NCI-H82 (cell line): ENCODE data around the gene SREBF2.

ENCODE experiments used
- DNase-seq: peaks from one replicate; lab custom pipeline; 2025; lab: John Stamatoyannopoulos, UW

The SREBF2 gene

DNA sequence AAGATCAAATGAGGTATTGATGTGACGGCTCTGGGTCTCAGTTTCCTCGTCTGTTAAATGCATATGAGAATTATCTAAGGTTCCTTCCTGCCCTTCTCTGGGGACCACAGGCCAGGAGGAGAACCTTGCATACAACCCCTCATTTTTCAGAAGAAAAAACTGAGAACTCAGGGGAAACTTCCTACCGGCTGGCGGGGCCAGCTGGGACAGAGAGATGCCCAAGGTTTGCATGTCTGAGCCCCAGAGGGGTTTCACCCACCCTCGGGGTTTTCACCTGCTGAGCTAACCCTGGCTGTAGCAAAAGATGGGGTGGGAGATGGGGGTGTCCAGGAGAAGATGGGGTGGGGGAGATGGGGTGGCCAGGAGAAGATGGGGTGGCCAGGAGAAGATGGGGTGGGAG is 89.4 kb downstream of the SREBF2 start:
- no peak for DNase-seq

DNA sequence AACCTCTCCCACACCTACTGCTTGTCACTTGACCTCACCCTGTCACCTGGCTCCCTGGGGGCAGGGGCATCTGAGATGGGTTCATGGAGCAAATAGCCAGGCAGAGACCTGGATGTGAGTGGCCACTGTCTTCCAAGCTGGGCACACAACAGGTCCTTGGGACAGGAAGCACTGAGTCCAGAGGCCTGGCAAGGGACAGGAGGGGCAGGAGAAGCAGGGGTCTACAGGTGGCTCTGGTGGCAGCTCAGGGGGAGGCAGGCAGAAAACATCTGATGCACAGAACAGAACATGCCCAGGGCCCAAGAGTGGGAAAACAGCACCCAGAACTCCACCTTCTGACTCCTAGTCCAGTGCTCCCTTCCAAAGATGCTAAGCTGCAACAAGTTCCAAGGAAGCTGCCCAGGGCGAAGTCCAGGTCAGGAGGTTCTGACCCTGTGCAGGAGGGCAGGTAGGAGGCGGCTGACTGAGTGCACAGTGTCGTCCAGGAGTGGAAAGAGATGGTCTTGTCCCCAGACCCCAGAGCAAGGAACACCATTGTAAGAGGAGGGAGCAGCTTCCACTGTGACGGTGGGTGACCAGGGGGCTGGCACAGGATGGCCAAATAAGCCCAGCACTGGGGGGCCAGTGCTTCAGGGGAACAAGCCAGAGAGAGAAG is 90.2 kb downstream of the SREBF2 start:
- DNase-seq: no peak

DNA sequence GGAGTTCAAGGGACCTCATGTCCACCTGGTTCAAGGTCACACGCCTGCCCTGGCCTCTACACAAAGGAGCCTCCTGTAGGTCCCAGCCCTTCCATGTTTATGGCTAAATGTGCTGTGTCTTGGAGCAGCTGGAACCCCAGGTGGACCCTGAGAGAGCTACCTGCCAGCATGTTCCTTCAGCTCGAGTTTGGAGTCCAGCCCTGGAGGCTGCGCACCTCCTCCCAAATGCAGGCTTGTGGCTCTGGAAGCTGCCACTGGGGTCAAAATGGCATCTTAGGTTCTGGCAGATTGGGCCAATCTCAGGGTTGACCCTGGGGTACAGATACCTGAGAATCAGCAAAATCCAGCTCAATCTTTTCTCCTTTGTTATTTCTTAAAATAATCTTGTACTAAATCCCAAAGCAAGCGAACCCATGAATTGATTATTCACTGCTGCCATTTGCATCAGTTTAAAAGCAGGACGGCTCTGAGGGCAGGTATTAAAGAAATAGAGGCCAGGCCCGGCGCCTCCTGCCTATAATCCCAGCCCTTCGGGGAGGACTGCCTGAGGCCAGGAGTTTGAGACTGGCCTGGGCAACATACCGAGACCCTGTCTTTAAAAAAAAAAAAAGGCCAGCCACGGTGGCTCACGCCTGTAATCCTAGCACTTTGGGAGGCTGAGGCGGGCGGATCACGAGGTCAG is 90.8 kb downstream of the SREBF2 start:
- no peak for DNase-seq

DNA sequence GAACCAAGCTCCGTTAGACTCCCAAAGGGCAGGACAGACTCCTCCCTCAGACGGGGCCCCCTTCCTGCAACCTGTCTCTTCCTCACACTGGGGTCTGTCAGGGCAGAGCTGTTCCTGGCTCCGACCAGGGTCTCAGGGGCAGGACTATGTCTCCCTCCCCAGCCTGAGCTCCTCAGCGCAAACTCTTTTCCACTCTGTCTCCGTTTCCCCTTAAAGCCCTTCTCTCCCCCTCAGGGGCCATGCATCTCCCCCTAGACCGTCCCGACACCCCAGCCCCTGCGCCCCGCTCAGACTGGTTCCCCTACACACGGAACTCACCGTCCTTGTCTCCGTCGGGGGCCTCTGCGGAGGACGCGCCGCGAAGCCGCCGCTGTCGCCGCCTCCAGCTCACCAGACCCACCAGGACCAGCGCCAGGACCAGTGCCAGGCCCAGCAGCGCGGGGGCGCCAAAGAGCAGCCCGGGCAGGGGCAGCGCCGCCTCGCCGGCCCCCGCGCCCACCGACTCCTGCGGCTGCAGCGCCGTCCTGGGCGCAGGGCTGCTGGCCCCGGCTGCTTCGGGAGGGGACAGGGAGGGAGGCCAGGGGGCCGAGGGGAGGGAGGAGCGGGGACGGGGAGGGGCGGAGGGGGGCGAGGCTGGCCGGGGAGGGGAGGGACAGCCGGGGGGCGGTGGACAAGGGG is 93.0 kb downstream of the SREBF2 start:
- DNase-seq: peak; percentile 79

DNA sequence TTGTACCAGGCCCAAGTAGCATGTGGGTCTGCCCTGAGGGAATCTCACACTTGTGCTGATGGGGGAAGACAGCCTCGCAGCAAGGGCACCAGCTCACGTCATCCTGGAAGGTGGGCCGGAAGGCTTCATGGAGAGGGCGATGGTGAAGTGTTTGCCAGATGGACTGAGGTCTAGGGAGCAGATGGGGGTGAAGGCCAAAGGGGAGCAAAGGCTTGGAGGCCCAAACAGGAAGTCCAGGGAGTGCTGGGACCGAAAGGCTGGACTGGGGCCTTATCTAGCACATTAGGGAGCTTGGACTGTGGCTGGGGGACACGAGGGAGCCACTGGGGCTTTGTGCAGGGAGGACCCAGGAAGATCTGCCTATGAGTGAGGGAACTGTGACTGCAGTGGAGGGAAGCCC is 94.9 kb downstream of the SREBF2 start:
- no peak for DNase-seq

DNA sequence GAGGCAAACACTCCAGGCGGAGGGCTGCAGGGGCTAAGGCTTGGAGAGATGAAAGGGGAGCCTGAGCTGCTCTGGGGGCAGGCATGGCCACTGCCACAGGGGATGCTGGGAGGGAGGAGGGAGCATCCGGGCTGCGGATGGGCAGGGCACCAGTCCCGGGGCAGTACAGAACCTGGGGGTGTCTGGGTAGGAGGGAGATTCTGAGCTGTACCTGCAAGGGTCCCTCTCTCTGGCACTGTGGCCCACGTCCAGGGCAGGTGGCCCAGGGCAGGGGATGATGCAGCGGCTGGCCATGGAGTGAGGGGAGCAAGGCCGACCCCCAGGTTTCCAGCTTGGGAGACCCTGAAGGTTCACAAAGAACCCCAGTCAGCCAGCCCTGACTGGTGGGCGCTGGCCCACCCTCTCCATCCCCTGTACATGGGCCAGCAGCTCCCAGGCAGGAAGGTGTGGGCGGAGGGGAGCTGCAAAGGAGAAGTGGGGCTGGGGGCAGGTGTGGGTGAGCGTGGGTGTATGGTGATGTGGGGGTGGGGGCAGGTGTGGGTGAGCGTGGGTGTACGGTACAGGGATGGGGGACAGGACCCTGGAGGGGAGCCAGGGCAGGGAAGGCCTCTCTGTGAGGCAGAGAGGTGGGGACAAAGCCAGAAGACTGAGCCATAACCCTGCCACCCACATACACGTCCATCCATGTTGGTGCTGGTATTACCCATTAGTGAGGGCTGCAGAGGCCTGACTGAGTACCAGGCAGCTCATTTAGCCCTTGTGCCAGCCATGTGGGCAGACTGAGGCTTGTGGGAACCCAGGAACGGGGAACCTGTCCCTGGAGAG is 95.9 kb downstream of the SREBF2 start:
- DNase-seq: no peak

DNA sequence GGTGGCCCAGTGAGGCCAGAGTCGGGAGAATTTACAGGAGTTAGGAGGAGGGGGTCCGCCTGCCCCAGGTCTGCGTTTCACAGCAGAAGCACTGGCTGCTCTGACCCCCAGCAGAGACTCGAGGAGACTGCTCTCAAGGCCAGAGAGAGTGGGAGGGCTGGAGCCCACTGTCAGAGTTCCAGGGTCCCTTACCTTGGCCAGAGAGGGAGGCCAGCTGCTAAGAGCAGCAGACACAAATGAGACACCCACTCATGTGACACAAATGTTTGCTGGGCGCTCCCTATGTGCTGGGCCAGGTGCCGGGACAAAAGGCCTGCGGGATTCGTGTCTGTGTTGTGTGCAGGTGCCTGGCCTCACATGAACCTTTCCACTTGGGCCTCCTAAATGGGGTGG is 96.5 kb downstream of the SREBF2 start:
- no peak for DNase-seq

DNA sequence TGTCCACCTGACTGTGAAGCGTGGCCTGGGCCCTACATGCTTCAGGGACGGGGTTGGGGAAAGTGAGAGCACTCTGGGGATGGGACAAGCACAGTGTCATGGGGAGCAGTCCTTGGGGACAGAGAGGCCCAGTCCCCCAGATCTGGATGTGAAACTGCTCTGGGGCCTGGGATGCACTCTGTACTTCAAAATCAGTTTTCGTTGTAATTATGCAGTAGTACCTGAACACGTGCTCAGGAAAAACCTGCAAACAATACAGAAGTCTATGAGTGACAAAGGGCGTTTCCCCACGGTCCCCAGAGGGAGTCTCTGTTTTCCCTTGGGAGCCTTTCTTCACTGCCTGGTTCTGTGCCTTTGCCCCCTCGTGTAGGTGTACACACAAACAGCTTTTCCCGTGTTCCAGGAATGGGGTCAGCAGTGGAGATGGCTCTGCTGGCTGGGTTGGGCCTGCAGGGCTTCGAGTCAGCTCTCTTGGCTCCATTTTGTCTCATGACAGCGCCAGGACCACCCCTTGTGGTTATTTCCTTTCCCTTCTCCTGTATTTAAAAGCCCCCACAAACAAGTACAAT is 98.9 kb downstream of the SREBF2 start:
- peak; percentile 9 for DNase-seq

DNA sequence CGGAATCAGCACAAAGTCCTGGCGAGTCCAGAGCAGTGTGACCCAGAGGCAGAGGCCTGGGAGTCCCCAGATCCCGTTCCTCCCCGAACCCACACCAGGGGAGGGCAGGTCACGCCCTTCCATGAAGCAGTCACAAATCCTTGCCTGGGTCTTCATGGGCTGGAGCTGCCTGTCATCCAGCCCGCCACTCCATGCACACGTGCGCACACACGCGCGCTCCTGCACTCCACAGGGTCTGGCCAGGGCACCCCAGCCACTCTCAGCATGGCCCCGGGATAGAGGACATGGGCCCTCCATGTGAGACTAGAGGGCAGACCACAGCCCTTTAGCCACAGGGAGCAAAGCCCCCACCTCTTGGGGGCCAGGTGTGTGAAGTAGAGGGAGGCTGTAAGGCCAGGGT is 99.4 kb downstream of the SREBF2 start:
- no peak for DNase-seq

DNA sequence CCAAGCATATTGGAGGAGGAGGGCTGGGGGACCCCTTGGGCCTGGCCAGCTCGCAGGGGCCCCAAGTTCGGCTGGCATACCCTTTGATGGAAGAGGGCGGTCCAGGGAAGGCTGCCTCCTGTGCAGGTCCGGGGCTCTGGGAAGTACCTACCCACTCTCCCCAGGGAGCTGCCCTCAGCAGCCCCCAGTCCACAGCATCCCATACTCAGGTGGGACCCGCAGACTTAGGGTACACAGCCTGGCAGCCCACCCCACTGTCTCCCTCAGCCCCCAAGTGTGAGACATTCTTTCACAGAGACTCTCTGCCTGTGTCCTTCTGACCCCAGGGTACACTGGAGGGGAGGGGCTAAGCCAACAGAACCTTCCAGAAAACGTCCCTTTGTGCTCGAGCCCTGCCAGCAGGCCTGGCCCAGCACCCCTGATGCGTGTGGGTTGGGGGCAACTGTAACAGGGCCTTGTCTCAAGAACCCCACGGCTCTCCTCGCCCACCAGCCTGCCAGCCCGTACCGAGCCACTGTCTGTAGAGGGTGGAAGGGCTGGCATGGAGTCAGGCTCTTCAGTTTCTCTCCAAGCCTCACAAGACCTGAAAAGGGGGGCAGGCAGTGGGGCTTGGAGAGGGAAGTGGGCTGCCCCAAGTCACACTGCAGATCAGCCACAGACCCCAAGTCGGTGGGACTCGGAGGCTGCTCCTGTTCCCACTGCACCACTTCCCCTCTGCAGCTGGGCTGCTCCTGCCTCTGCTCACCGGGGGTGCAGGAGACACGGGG is 100.7 kb downstream of the SREBF2 start:
- no peak for DNase-seq

DNA sequence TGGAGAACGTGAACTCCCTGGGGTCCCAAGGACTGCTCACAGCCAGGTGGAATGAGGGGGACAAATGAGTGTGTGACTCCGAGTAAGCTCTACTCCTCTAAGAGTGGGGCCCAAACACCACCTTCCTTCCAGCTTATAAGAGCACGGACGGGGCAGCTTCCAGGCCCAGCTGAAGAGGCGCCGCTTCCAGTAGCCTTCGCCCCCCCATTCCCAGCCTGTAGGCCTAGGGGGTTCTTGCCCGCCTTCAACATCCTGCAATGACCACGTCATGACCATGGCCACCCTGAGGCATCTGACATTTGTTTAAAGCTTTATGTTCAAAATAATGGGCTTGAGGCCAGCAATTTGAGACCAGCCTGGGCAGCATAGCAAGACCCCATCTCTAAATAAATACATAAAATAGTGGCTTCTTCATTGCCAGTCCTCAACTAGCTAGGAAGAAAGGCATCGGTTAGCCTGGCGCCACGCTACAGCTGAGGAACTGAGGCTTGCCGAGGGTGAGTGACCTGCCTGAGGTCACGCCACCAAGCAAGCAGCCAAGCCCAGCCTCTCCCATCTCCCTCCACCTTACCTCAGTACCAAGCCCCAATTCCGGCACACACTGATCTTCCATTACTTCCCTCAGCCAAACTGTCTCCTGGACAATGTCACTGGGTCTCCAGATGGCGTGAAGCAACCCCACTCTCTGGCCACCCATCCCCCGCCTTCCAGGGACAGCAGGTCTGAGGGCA is 101.5 kb downstream of the SREBF2 start:
- no peak for DNase-seq

DNA sequence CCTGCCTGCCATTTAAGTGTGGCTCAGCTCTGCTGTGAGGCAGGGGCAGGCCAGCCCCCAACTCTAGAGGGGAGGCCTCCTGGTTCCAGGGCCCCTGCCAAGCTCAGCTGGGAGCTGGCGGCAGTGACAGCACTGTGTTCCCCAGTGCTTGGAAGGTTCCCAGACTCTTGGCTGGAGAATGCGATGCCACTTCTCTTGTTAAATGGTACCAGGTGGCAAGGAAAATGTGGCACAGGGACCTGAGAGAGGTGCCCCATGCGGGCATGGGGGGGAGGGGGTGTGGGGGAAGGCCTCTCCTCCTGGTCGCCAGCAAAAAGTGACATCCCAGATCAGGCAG is 102.1 kb downstream of the SREBF2 start:
- DNase-seq: no peak

DNA sequence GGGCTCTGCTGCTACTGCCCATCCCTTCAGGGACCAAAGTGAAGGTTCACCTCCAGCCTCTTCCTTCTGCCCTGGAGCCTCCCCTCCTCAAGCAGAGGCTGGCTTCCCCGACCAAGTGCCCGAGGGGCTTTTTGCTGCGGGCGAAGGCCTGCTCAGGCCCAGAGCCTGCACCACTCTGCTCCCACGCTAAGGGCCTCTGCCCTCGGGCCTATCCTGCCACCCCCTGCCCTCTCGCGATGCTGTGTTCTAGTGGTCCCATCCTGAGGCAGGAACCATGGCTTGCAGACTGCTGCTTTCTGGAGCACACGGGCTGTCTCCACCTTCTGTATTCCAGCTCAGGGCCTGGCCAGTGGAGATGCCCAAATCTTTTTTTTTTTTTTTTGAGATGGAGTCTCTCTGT is 102.6 kb downstream of the SREBF2 start:
- no peak for DNase-seq

DNA sequence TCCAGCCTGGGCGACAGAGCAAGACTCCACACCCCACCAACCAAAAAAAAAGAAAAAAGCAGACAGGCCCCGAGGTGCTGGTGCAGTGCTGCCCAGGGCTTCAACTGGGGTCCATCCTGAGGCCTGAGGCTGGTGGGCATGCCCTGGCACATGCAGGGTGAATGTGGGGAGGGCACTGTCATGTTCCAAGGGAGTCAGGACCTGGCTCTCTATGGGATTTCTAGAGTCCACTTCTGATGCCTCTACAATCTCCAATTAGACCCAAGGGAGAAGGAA is 103.9 kb downstream of the SREBF2 start:
- no peak for DNase-seq

DNA sequence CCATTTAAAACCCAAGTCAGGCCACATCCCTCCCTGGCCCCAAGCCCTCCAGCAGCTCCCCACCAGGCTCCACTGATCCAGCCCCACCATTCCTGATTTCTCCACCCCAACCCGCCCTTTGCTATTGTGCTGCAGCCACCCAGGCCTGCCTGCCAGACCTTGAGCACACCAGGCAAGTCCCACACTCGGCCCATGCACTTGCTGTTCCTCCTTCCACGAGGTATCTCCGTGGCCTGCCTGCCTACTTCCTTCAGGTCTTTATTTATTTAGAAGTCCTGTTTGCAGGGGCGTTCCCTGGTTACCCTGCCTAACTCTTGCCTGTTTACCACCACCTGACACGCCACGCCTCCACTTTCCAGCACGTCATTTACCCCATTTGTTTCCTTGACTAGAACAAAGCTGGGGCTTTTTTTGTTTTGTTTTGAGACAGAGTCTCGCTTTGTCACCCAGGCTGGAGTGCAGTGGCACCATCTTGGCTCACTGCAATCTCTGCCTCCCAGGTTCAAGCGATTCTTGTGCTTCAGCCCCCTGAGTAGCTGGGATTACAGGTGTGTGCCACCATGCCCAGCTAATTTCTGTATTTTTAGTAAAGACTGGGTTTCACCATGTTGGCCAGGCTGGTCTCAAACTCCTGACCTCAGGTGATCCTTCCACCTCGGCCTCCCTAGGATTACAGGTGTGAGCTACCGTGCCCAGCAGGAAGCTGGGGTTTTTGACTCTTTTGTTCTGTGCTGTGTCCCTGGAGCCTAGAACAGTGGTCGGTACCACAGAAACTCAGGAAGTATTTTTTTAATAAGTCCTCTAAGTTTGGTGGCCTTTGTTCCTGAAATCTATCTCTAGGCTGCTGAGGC is 107.3 kb downstream of the SREBF2 start:
- peak; percentile 15 for DNase-seq

DNA sequence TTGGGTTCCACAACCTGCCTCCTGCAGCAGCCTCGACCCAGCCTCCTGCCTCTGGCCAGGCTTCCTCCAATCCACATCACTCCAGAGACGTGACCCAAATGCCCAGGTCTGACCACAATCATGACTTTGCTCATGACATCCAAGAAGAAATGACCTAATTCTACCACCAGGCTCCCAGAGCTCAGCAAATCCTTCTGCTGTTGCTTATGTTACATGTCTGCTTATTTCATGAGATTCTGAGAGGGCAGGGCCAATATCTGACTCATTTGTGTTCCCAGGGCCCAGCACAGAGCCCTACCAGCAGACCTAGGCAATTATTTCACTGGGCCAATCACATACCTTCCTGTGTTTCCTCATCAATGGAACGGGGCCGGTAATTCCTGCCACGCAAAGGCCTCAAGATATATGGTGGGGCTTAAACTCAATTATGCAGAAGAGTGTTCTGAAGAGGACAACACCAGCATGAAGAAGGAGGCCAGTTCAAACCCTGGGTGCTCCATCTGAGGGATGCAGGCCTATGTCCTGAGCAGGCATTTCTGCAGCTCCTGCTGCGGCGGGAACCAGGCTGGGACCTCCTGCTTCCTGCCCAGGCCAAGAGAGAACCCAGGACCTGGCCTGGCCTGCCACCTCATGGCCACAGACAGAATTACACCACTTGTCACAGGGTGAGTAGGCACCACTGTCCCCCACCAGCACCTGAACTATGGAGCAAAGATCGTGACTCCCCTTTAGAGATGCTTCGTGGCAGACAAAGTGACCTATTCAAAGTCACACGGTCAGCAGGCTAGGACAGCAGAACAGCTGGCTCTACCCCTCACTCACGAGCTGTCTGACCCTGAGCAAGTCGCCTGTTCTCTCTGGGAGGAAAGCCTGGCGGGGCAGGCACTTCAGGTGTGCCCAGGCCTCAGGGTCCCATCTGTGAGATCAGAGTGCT is 108.2 kb downstream of the SREBF2 start:
- DNase-seq: peak; percentile 70

DNA sequence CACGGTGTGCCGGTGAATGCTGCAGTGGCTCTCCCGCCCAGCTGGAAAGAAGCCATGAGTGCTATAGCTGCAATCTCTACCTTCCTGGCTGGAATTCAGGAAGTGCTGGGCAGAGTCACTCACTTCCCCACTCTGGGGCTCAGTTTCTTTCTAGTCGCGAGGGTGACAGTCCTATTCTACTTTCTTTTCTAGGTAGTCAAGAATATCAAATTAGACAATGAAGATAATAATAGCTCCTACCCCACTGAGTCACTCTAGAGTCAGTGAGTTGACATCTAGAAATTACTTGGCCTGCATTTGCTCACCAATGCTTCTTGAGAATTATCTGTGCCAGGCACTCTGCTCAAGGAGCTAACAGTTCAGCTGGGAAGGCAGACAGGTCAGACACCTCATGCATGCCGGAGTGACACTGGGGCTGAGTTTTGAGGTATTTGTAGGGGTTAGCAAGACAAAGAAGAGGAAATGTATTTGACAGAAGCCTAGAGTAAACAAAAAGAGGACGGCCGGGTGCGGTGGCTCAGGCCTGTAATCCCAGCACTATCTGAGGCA is 110.8 kb downstream of the SREBF2 start:
- no peak for DNase-seq

DNA sequence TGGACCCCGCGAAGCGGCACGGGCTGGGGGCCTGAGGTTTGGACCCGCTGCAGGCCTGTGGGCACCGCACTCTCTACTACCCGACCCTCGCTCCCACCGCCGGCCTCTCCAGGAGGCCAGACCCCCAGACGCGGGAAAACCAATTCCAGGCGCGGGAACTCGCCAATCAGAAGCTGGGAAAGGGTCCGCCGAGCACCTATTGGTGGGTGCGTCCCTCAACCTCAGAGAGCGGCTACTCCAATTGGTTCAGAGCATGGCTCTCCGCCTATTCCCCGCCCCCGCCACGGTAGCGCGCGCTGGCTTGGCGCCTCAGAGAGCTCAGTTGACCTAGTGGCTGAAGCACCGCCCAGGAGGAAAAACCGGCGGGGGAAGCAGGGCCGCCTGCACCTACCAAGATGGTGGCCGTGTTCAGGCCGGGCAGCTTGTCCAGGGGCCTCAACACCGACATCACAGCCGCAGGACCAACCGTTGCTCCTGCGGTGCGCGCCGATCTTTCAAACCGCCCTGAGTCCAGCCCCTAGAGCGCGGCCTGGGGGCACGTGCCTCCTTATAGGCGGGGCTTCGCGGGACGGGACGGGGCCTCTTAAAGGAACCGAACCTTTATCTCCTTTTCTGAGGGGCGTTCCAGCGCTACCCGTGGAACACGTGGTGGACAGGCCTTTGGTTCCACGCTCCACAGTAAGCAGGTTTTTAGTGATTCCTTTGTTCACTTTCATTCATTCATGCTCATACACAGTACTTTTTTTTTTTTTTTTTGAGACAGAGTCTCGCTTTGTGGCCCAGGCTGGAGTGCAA is 113.9 kb downstream of the SREBF2 start, which contains the start of gene CENPM:
Gene CENPM (minus strand): TSS at position 524 of the 795 bp plus-strand sequence. CDS start 76 bp downstream, at position 448.
- DNase-seq: peak; percentile 98
